ENCODE results near the gene SLFN12. TPM values are rescaled to one million over a fixed set of nuclear protein-coding genes. Genes with fewer than 3 reads are reported as not detected.

Gene SLFN12
- total and polyA plus RNA-seq, 10 of the 15 experiments (the other 5 are each of a cell fraction or from before 2014, with no cell fraction given): 8.7 to 18.5 (median 13.4) TPM

DNA sequence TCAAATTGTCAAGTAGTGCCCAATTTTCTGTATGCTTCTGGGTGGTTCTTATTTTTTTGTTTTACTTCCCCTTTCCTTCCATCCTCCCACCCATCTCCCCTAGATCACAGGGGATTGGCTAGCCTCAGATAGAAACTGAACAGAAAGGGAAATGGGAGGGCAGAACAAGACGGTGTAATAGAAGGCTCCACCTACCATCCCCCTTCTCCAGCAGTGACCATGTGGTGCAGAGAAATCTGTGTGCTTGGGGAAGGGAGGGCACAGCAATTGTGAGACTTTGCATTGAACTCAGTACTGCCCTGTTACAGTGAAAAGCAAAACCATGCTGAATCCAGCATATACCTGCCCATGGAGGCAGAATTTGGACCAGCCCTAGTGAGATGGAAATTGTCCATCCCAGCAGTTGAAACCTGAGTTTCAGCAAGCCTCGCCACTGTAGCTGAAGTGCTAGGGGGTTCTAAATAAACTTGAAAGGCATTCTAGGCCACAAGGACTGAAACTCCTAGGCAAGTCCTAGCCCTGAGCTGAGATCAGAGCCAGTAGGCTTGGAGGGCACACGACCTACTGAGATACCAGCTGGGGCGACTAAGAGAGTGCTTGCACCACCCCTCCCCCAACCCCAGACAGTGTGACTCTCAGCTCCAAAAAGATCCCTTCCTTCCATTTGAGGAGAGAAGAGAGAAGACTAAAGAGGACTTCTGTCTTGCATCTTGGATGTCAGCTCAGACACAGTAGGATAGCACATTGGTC is 64.0 kb downstream of the SLFN12 start (continued):
- TF ChIP-seq SUZ12 (IDR thresholded peaks at IDR 0.05; ENCODE audit: unreplicated experiment) (no peak), JUNB (IDR thresholded peaks at IDR 0.05) (no peak), RAD51 (IDR thresholded peaks at IDR 0.05) (peak; percentile 66), ESRRA (IDR thresholded peaks at IDR 0.05; ENCODE audit: low read length) (no peak), RFX5 (IDR thresholded peaks at IDR 0.05; ENCODE audit: low read depth, low read length) (no peak), TARDBP (IDR thresholded peaks at IDR 0.05; ENCODE audit: borderline replicate concordance) (no peak), HDAC6 (IDR thresholded peaks at IDR 0.05; ENCODE audit: unreplicated experiment) (no peak), FOXM1 (IDR thresholded peaks at IDR 0.05; ENCODE audit: low read depth, low read length) (no peak), ETV6 (conservative IDR thresholded peaks at IDR 0.05 in 1 of 2, IDR thresholded peaks at IDR 0.05 in 1 of 2; ENCODE audit: borderline replicate concordance in 1 of 2, low read depth in 1 of 2) (no peak), LARP7 (IDR thresholded peaks at IDR 0.05) (no peak), SPI1 (IDR thresholded peaks at IDR 0.05; ENCODE audit: borderline replicate concordance, insufficient read depth, low read depth, low read length) (peak; percentile 71; the same call in 1 of the 2 replicates), SRF (IDR thresholded peaks at IDR 0.05; ENCODE audit: low read depth in 2 of 2, low read length in 2 of 2) (no peak)
- TF ChIP-seq, protein P1, sequence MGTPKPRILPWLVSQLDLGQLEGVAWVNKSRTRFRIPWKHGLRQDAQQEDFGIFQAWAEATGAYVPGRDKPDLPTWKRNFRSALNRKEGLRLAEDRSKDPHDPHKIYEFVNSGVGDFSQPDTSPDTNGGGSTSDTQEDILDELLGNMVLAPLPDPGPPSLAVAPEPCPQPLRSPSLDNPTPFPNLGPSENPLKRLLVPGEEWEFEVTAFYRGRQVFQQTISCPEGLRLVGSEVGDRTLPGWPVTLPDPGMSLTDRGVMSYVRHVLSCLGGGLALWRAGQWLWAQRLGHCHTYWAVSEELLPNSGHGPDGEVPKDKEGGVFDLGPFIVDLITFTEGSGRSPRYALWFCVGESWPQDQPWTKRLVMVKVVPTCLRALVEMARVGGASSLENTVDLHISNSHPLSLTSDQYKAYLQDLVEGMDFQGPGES (IDR thresholded peaks at IDR 0.05): no peak
- TF ChIP-seq, protein P2, sequence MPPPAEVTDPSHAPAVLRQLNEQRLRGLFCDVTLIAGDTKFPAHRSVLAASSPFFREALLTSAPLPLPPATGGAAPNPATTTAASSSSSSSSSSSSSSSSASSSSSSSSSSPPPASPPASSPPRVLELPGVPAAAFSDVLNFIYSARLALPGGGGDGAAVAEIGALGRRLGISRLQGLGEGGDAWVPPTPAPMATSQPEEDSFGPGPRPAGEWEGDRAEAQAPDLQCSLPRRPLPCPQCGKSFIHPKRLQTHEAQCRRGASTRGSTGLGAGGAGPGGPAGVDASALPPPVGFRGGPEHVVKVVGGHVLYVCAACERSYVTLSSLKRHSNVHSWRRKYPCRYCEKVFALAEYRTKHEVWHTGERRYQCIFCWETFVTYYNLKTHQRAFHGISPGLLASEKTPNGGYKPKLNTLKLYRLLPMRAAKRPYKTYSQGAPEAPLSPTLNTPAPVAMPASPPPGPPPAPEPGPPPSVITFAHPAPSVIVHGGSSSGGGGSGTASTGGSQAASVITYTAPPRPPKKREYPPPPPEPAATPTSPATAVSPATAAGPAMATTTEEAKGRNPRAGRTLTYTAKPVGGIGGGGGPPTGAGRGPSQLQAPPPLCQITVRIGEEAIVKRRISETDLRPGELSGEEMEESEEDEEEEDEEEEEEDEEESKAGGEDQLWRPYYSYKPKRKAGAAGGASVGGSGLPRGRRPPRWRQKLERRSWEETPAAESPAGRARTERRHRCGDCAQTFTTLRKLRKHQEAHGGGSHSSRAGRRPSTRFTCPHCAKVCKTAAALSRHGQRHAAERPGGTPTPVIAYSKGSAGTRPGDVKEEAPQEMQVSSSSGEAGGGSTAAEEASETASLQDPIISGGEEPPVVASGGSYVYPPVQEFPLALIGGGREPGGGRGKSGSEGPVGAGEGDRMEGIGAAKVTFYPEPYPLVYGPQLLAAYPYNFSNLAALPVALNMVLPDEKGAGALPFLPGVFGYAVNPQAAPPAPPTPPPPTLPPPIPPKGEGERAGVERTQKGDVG (CRISPR knock-in tag; IDR thresholded peaks at IDR 0.05): no peak
- TF ChIP-seq, protein P3, sequence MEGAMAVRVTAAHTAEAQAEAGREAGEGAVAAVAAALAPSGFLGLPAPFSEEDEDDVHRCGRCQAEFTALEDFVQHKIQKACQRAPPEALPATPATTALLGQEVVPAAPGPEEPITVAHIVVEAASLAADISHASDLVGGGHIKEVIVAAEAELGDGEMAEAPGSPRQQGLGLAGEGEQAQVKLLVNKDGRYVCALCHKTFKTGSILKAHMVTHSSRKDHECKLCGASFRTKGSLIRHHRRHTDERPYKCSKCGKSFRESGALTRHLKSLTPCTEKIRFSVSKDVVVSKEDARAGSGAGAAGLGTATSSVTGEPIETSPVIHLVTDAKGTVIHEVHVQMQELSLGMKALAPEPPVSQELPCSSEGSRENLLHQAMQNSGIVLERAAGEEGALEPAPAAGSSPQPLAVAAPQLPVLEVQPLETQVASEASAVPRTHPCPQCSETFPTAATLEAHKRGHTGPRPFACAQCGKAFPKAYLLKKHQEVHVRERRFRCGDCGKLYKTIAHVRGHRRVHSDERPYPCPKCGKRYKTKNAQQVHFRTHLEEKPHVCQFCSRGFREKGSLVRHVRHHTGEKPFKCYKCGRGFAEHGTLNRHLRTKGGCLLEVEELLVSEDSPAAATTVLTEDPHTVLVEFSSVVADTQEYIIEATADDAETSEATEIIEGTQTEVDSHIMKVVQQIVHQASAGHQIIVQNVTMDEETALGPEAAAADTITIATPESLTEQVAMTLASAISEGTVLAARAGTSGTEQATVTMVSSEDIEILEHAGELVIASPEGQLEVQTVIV (IDR thresholded peaks at IDR 0.05; ENCODE audit: borderline replicate concordance, partially characterized antibody): no peak
- TF ChIP-seq, protein P4, sequence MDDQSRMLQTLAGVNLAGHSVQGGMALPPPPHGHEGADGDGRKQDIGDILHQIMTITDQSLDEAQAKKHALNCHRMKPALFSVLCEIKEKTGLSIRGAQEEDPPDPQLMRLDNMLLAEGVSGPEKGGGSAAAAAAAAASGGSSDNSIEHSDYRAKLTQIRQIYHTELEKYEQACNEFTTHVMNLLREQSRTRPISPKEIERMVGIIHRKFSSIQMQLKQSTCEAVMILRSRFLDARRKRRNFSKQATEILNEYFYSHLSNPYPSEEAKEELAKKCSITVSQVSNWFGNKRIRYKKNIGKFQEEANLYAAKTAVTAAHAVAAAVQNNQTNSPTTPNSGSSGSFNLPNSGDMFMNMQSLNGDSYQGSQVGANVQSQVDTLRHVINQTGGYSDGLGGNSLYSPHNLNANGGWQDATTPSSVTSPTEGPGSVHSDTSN (IDR thresholded peaks at IDR 0.05; ENCODE audit: insufficient replicate concordance, low read depth, low read length): no peak
- TF ChIP-seq, protein P5, sequence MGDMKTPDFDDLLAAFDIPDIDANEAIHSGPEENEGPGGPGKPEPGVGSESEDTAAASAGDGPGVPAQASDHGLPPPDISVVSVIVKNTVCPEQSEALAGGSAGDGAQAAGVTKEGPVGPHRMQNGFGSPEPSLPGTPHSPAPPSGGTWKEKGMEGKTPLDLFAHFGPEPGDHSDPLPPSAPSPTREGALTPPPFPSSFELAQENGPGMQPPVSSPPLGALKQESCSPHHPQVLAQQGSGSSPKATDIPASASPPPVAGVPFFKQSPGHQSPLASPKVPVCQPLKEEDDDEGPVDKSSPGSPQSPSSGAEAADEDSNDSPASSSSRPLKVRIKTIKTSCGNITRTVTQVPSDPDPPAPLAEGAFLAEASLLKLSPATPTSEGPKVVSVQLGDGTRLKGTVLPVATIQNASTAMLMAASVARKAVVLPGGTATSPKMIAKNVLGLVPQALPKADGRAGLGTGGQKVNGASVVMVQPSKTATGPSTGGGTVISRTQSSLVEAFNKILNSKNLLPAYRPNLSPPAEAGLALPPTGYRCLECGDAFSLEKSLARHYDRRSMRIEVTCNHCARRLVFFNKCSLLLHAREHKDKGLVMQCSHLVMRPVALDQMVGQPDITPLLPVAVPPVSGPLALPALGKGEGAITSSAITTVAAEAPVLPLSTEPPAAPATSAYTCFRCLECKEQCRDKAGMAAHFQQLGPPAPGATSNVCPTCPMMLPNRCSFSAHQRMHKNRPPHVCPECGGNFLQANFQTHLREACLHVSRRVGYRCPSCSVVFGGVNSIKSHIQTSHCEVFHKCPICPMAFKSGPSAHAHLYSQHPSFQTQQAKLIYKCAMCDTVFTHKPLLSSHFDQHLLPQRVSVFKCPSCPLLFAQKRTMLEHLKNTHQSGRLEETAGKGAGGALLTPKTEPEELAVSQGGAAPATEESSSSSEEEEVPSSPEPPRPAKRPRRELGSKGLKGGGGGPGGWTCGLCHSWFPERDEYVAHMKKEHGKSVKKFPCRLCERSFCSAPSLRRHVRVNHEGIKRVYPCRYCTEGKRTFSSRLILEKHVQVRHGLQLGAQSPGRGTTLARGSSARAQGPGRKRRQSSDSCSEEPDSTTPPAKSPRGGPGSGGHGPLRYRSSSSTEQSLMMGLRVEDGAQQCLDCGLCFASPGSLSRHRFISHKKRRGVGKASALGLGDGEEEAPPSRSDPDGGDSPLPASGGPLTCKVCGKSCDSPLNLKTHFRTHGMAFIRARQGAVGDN (IDR thresholded peaks at IDR 0.05): no peak
